ENCODE results near the gene CLEC7A. TPM values are rescaled to one million over a fixed set of nuclear protein-coding genes. Genes with fewer than 3 reads are reported as not detected.

Gene CLEC7A
- polyA plus RNA-seq, 3 donors = 1.7 to 2.2 (median 2.1) TPM

- no peak for DNase-seq (ENCODE audit: low read depth in 3 of 3, low spot score in 2 of 3)
Measured at GRCh38 chr12:10097521-10097920, 32.5 kb downstream of the CLEC7A start.

GRCh38 chr12:10095971-10096370 lies 34.0 kb downstream of the CLEC7A start:
- DNase-seq (ENCODE audit: low read depth in 3 of 3, low spot score in 2 of 3) = no peak

- no peak for DNase-seq (ENCODE audit: low read depth in 3 of 3, low spot score in 2 of 3)
Measured at GRCh38 chr12:10094646-10095395, 35.2 kb downstream of the CLEC7A start.

GRCh38 chr12:10088955-10089900 lies 40.8 kb downstream of the CLEC7A start:
- DNase-seq (ENCODE audit: low read depth in 3 of 3, low spot score in 2 of 3) = no peak

GRCh38 chr12:10088031-10088430 lies 42.0 kb downstream of the CLEC7A start:
- no peak for DNase-seq (ENCODE audit: low read depth in 3 of 3, low spot score in 2 of 3)

- no peak for DNase-seq (ENCODE audit: low read depth in 3 of 3, low spot score in 2 of 3)
Measured at GRCh38 chr12:10086387-10086786, 43.6 kb downstream of the CLEC7A start.

GRCh38 chr12:10084733-10085132 lies 45.3 kb downstream of the CLEC7A start:
- DNase-seq (ENCODE audit: low read depth in 3 of 3, low spot score in 2 of 3) = no peak

- no peak for DNase-seq (ENCODE audit: low read depth in 3 of 3, low spot score in 2 of 3)
Measured at GRCh38 chr12:10082117-10082874, 47.7 kb downstream of the CLEC7A start.

- no peak for DNase-seq (ENCODE audit: low read depth in 3 of 3, low spot score in 2 of 3)
Measured at GRCh38 chr12:10075451-10075850, 54.5 kb downstream of the CLEC7A start.

- DNase-seq (ENCODE audit: low read depth in 3 of 3, low spot score in 2 of 3) = no peak
Measured at GRCh38 chr12:10073261-10073660, 56.7 kb downstream of the CLEC7A start.

- no peak for DNase-seq (ENCODE audit: low read depth in 3 of 3, low spot score in 2 of 3)
Measured at GRCh38 chr12:10072131-10072530, 57.9 kb downstream of the CLEC7A start.

- DNase-seq (ENCODE audit: low read depth in 3 of 3, low spot score in 2 of 3) = no peak
Measured at GRCh38 chr12:10070380-10070779, 59.6 kb downstream of the CLEC7A start.

GRCh38 chr12:10069976-10070375 lies 60.0 kb downstream of the CLEC7A start:
- DNase-seq (ENCODE audit: low read depth in 3 of 3, low spot score in 2 of 3) = no peak

GRCh38 chr12:10069099-10069498 lies 60.9 kb downstream of the CLEC7A start:
- no peak for DNase-seq (ENCODE audit: low read depth in 3 of 3, low spot score in 2 of 3)

- no peak for DNase-seq (ENCODE audit: low read depth in 3 of 3, low spot score in 2 of 3)
Measured at GRCh38 chr12:10068644-10069043, 61.4 kb downstream of the CLEC7A start.

GRCh38 chr12:10067942-10068341 lies 62.1 kb downstream of the CLEC7A start:
- no peak for DNase-seq (ENCODE audit: low read depth in 3 of 3, low spot score in 2 of 3)

- DNase-seq (ENCODE audit: low read depth in 3 of 3, low spot score in 2 of 3) = no peak
Measured at GRCh38 chr12:10067264-10067663, 62.7 kb downstream of the CLEC7A start.

All from right renal cortex interstitium (tissue), 3 donors.